Skeletal muscle satellite cell (primary cell): Measurements from ENCODE around the gene CDCA7.
"Not testable (repeated sequence)": the region's sequence is repeated elsewhere in the genome, so short reads cannot be mapped to it uniquely, and the experiment has no call there.

Experiments
- H3K27me3 ChIP-seq: 2 replicates; pipeline ENCODE4 v1.7.0; 2013; ENCODE audit warnings: low read length; ENCODE audit not compliant: control insufficient read depth, insufficient read depth
- H3K36me3 ChIP-seq: 2 replicates; pipeline ENCODE4 v1.7.0; 2013; ENCODE audit warnings: mild to moderate bottlenecking, control low read depth, low read length; ENCODE audit not compliant: insufficient read depth
- H3K4me1 ChIP-seq: 2 replicates; pipeline ENCODE4 v1.7.0; 2013; ENCODE audit warnings: low read length; ENCODE audit not compliant: control insufficient read depth, insufficient read depth
- H3K4me2 ChIP-seq: 2 replicates; pipeline ENCODE4 v1.7.0; 2013; ENCODE audit warnings: mild to moderate bottlenecking, low read length
- H3K4me3 ChIP-seq: 2 replicates; pipeline ENCODE4 v1.7.0; 2013; ENCODE audit warnings: low read length
- H3K9ac ChIP-seq: 2 replicates; pipeline ENCODE4 v1.7.0; 2013; ENCODE audit warnings: mild to moderate bottlenecking, low read depth, low read length, moderate library complexity
- H3K9me3 ChIP-seq: replicated peaks from 2 replicates; pipeline ENCODE4 v1.7.0; 2013; ENCODE audit warnings: mild to moderate bottlenecking, control low read depth, low read length

Gene CDCA7

DNA sequence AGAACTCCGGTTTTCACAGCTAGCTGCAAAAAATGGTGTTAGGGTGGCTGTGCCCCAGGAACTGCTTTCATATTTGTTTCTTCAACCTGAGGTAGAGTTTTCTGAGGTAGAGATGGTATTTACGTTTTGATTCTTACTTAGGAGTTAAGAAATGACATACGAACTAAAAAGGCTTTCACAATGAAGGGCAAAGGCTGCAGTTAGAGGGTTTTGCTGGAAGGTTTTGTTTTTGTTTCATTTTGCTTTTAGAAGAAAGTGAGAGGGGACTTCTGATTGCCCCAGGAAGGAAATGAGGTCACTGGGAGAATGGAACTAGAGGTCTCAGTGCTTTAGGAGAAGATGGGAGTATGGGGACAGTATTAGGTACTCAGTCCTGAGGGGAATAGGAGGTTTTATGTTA, 15.5 kb downstream of the CDCA7 start:
- H3K4me1 ChIP-seq: no peaks in the 10 kb centered on the region
- no peaks in the 10 kb centered on the region for H3K27me3 ChIP-seq
- no peaks in the 10 kb centered on the region for H3K9me3 ChIP-seq
- H3K4me2 ChIP-seq: no peak overlapping the region
- H3K4me3 ChIP-seq: no peak overlapping the region
- no peaks in the 10 kb centered on the region for H3K36me3 ChIP-seq
- no peak overlapping the region for H3K9ac ChIP-seq

DNA sequence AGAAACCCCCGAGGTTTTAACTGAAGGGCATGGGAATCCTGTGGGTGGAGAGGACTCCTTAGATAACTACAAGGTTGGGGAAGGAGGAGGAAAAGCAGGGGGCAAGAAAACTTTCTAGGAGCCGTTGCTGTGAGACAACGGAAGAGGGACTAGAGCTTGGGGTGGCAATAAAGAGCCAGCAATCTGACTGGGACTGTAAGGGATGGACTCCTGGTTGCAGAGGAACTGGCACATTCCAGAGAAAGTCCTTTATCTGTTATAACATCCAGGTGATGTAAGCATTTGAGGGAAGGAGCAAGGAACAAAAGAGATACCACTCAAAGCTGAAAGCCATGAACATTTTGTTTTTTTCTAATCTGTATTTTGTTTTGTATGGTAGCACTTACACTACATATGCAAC, 16.4 kb downstream of the CDCA7 start:
- Histone ChIP-seq H3K9ac (no peak overlapping the region), H3K9me3 (no peaks in the 10 kb centered on the region), H3K27me3 (no peaks in the 10 kb centered on the region), H3K36me3 (no peaks in the 10 kb centered on the region), H3K4me1 (no peaks in the 10 kb centered on the region), H3K4me2 (no peak overlapping the region), H3K4me3 (no peak overlapping the region)

DNA sequence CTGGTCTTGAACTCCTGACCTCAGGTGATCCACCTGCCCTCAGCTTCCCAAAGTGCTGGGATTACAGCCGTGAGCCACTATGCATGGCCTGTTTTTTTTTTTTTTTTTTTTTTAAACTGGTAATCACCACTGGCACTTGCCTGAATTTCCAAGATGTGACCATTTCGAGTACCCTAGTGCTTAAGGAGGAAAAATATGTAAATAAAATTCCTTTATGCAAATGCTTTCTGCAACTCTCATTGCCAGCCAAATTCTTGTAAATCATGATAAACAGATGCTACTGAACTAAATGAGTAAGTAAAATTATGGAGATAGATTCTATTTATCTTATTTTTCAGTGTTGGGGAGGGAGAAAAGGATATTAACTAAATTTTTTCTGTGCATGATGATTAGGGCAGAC, 18.6 kb downstream of the CDCA7 start:
- Histone ChIP-seq H3K4me1 (no peaks in the 10 kb centered on the region), H3K36me3 (no peaks in the 10 kb centered on the region), H3K27me3 (no peaks in the 10 kb centered on the region), H3K4me3 (no peak overlapping the region), H3K4me2 (no peak overlapping the region), H3K9ac (no peak overlapping the region), H3K9me3 (no peaks in the 10 kb centered on the region)

DNA sequence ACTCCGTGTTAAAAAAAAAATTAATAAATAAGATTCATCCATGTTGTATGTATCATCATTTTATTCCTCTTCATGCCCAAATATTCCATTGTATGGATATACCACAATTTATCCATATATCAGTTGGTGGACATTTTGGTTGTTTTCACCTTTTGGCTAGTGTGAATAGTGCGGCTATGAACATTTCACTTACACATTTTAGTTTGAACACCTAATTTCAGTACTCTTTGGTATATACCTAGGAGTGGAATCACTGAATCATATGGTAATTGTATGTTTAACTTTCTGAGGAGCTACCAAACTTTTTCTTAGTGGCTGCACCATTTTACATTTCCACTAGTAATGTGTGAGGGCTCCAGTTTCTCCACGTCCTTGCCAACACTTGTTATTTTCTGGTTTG, 20.0 kb downstream of the CDCA7 start:
- no peaks in the 10 kb centered on the region for H3K9me3 ChIP-seq
- H3K36me3 ChIP-seq: no peaks in the 10 kb centered on the region
- no peaks in the 10 kb centered on the region for H3K27me3 ChIP-seq
- H3K9ac ChIP-seq: no peak overlapping the region
- H3K4me1 ChIP-seq: no peaks in the 10 kb centered on the region
- no peak overlapping the region for H3K4me3 ChIP-seq
- H3K4me2 ChIP-seq: no peak overlapping the region

DNA sequence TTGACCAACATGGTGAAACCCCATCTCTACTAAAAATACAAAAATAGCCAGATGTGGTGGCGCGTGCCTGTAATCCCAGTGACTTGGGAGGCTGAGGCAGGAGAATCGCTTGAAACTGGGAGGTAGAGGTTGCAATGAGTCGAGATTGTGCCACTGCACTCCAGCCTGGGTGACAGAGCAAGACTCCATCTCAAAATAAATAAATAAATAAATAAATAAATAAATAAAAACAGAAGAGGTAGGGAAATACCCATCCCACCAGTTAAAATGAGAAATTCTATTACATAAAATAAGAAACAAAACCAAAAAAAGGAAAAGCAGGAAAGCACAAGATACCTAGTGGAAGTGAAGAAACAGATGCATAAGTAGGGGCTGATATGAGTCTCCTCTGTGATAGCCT, 30.9 kb downstream of the CDCA7 start:
- not testable (repeated sequence) for H3K4me1 ChIP-seq, H3K9me3 ChIP-seq

DNA sequence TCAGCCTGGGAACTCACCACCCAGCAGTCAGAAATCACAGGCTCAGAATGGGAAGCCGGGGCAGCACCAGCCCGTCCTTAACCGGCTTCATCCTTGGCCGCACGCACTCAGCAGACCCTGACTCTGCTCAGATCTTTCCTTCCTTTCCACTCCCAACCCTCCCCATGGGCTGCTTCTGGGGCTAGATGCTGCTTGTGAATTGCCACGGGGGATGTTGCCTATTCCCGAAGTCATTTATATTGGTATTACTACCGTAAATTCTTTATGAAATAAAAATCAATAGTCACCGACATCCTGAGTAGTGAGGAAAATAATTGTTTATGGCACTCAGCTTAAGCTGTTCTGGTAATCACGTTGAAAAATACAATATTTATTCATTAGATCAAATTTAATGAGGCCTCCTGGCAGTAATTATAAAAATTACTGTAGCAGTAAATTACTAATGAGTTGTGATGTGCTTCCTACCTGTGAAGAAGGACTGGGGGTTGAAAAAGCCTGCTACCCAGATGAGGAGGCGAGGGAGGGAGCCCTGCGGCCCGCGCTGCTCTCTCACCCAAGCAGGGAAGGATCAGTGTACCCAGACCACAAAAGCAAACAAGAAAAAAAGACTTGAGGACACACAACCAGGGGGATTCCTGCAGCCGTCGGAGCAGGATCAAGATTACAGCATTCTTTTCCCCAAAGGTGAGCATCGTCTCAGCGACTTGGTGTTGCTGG, 31.5 kb downstream of the CDCA7 start:
- no peaks in the 10 kb centered on the region for H3K4me1 ChIP-seq
- H3K27me3 ChIP-seq: no peaks in the 10 kb centered on the region
- no peak overlapping the region for H3K9ac ChIP-seq
- no peak overlapping the region for H3K4me3 ChIP-seq
- no peak overlapping the region for H3K4me2 ChIP-seq
- H3K36me3 ChIP-seq: no peaks in the 10 kb centered on the region
- H3K9me3 ChIP-seq: no peaks in the 10 kb centered on the region

More for the DNA sequence above, 30.9 kb downstream of the CDCA7 start:
- not testable (repeated sequence) for H3K4me3 ChIP-seq, H3K36me3 ChIP-seq, H3K27me3 ChIP-seq, H3K4me2 ChIP-seq, H3K9ac ChIP-seq

DNA sequence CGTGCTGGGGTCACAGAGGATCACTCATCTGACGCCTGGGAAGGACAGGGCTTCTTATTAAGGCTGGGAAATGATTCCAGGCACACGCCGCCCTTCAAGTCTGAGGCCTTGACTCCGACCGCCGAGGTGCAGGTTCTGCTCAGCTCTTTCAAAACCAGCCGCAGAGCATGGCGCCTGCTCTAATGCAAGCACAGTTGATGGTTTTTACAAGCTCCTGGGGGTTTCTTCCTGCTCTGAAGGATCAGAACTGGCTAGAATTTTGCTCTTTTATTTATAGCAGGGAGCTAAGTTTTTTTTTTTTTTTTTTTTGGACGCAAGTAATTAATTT, 32.0 kb downstream of the CDCA7 start:
- Histone ChIP-seq H3K4me3 (no peak overlapping the region), H3K9me3 (no peaks in the 10 kb centered on the region), H3K4me1 (no peaks in the 10 kb centered on the region), H3K9ac (no peak overlapping the region), H3K4me2 (no peak overlapping the region), H3K27me3 (no peaks in the 10 kb centered on the region), H3K36me3 (no peaks in the 10 kb centered on the region)

DNA sequence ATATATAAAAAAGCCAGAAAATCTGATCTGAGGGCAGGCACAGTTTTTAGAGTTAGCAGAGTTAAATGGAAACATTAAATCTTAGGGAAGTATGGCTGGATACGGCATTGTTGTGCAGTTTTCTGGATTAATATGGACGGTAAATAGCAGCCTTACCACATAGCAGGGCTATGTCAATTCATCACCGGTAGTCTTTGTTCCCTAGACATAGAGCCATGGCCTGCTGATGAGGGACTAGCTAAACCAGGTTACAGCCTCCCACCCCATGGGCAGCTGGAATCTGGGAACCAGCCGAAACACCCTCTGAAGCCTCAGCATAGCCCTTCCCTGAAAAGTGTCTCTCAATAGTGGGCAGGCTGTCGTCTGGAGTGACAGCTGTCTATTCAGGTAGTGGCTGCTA, 32.4 kb downstream of the CDCA7 start:
- H3K27me3 ChIP-seq: no peaks in the 10 kb centered on the region
- H3K4me2 ChIP-seq: no peak overlapping the region
- H3K9me3 ChIP-seq: no peaks in the 10 kb centered on the region
- H3K36me3 ChIP-seq: no peaks in the 10 kb centered on the region
- no peaks in the 10 kb centered on the region for H3K4me1 ChIP-seq
- no peak overlapping the region for H3K9ac ChIP-seq
- H3K4me3 ChIP-seq: no peak overlapping the region

DNA sequence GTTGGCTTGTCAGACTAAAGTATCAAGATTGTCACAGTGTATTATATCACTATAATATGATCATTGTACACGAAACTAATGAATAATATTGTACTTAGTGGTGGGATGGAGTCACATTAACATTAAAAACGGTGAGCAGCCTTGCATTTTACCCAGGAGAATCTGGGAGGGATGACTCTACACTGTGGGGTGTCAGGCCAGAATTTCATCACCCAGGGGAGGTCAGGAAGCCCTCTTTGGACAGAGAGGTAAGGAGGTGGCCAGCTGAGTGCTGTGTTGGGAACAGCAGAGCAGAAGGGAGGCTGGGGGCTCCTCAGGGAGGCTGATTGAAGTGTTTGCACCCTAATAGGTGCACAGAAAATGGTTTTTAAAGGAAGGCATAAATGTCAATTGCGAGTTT, 33.0 kb downstream of the CDCA7 start:
- Histone ChIP-seq H3K27me3 (no peaks in the 10 kb centered on the region), H3K9ac (no peak overlapping the region), H3K4me1 (no peaks in the 10 kb centered on the region), H3K9me3 (no peaks in the 10 kb centered on the region), H3K4me3 (no peak overlapping the region), H3K4me2 (no peak overlapping the region), H3K36me3 (no peaks in the 10 kb centered on the region)

DNA sequence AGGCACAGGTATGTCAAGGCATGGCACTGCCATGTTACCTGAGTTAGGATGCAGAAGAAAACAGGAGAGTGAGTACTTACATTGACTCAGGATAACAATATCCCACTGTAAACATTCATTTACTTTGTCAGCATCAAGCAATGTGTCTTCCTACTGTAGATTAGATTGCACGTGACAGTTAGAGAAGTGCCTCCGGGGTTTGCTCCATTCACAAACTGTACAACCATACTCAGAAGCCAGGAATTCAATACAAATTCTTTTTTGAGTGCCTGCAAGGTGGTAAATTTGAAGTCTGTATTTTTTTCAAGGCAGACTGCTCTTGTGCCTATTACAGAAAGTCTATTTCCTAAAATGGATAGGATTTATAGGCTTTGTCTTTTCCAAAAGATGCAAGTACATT, 34.1 kb downstream of the CDCA7 start:
- H3K4me1 ChIP-seq: no peaks in the 10 kb centered on the region
- H3K9ac ChIP-seq: no peak overlapping the region
- no peak overlapping the region for H3K4me3 ChIP-seq
- H3K36me3 ChIP-seq: no peaks in the 10 kb centered on the region
- H3K9me3 ChIP-seq: no peaks in the 10 kb centered on the region
- H3K4me2 ChIP-seq: no peak overlapping the region
- no peaks in the 10 kb centered on the region for H3K27me3 ChIP-seq

DNA sequence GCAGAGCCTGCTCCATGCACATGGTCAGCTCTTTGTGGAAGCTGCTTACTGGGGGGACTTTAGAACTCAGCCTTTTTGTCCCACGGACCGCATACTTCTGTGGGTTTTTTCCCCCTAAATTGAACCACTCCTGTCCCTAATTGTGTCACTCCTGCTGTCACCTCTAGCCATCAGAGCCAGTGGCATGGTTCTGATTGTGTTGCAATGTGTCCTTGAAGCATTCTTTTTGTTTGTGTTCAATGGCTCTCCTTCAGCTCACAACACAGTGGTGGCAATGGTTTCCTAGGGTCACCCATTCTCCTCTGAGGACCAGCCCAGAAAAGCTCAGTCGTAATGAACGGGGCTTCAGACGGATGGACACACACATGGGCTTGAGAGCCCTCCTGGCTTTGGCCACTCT, 35.4 kb downstream of the CDCA7 start:
- no peaks in the 10 kb centered on the region for H3K36me3 ChIP-seq
- H3K4me1 ChIP-seq: no peaks in the 10 kb centered on the region
- H3K4me3 ChIP-seq: no peak overlapping the region
- no peak overlapping the region for H3K4me2 ChIP-seq
- H3K9ac ChIP-seq: no peak overlapping the region
- peaks cover 7% of the 10 kb centered on the region for H3K27me3 ChIP-seq
- no peaks in the 10 kb centered on the region for H3K9me3 ChIP-seq

DNA sequence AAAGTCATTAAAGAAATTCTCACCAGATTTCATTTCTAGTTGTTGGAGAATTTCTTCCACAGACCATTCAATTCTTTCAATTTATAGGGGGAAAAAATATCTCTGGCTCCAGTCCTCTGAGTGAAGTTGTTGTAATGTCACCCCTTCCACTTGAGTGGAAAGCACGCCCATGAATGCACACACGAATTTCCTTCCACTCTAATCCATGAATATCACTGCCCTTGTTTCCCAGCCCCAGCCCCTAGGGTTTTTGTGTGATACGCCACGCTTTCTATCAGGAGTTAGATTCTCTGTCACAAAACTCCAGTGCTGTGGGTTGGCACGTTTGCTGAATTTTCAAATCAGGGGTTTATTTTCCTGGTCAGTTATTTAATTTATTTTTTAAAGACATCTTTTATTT, 38.1 kb downstream of the CDCA7 start:
- Histone ChIP-seq H3K4me1 (no peaks in the 10 kb centered on the region), H3K4me2 (no peak overlapping the region), H3K4me3 (no peak overlapping the region), H3K9me3 (no peaks in the 10 kb centered on the region), H3K36me3 (no peaks in the 10 kb centered on the region), H3K9ac (no peak overlapping the region), H3K27me3 (peaks cover 7% of the 10 kb centered on the region)
